Uterus (tissue), 2 donors: ENCODE measurements around the gene RAD52.

Source experiments
- POLR2A ChIP-seq, 2 donors: fragments of 450-650 bp; IDR thresholded peaks; one replicate each; pipeline ENCODE4 v1.6.1; 2016; ENCODE audit warnings: antibody characterized with exemption in 2 of 2, mild to moderate bottlenecking in 1 of 2, moderate library complexity in 1 of 2
- TF ChIP-seq, protein P1 (sequence below), 4 experiments: fragments of 200-600 bp in 2 of 4; fragments of 450-650 bp in 2 of 4; sonication (generic) in 2 of 4; IDR thresholded peaks; one replicate each; pipeline ENCODE4 v1.5.1; 2016 to 2019; ENCODE audit warnings: antibody characterized with exemption in 4 of 4, mild to moderate bottlenecking in 2 of 4, moderate library complexity in 1 of 4

DNA sequence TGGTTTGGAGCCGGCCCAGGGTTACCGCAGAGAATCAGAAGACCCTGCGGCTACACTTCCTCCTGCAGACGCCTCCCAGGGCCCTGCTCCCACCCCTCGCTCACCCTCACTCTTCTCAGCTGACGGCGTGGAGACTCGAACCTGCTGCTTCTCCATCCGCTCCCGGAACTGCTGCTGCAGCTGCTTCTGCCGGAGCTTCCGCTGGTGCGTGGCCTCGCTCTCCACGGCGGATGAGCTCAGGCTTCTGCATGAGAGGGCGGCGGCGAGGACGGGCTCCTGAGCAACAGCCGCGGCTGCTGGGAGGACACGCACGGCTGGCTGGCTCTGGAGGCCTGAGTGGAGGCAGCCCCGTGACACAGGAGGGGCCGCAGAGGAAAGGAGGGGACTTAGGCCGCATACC, 33.3 kb downstream of the RAD52 start:
- TF ChIP-seq, protein P1, sequence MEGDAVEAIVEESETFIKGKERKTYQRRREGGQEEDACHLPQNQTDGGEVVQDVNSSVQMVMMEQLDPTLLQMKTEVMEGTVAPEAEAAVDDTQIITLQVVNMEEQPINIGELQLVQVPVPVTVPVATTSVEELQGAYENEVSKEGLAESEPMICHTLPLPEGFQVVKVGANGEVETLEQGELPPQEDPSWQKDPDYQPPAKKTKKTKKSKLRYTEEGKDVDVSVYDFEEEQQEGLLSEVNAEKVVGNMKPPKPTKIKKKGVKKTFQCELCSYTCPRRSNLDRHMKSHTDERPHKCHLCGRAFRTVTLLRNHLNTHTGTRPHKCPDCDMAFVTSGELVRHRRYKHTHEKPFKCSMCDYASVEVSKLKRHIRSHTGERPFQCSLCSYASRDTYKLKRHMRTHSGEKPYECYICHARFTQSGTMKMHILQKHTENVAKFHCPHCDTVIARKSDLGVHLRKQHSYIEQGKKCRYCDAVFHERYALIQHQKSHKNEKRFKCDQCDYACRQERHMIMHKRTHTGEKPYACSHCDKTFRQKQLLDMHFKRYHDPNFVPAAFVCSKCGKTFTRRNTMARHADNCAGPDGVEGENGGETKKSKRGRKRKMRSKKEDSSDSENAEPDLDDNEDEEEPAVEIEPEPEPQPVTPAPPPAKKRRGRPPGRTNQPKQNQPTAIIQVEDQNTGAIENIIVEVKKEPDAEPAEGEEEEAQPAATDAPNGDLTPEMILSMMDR (IDR thresholded peaks at IDR 0.05), result no peak
- no peak for TF ChIP-seq POLR2A (IDR thresholded peaks at IDR 0.05)
